Esophagus squamous epithelium (tissue), 5 donors: Measurements from ENCODE around the gene WDR1. TPM values are rescaled to one million over a fixed set of nuclear protein-coding genes. Genes with fewer than 3 reads are reported as not detected.

ENCODE experiments used
- DNase-seq: peaks from one replicate; lab custom pipeline; 2025; lab: John Stamatoyannopoulos, UW
- H3K27ac ChIP-seq, 4 donors: fragments of 200-600 bp; sonication (generic); one replicate each; pipeline ENCODE4 v1.5.1; 2016 to 2019; ENCODE audit warnings: mild to moderate bottlenecking in 1 of 4
- H3K27me3 ChIP-seq, 4 donors: fragments of 200-600 bp; sonication (generic); 1 replicate in 3 of 4; 2 replicates in 1 of 4; pipeline versions ENCODE4 v1.5.1 to v1.6.0; 2017 to 2021; ENCODE audit warnings: antibody characterized with exemption in 1 of 4
- H3K36me3 ChIP-seq, 3 donors: fragments of 200-600 bp; sonication (generic); one replicate each; pipeline ENCODE4 v1.5.1; 2016 to 2019
- H3K4me1 ChIP-seq, 3 donors: fragments of 200-600 bp; sonication (generic); one replicate each; pipeline ENCODE4 v1.5.1; 2017 to 2019
- H3K4me3 ChIP-seq, 4 donors: fragments of 200-600 bp; sonication (generic); 1 replicate in 3 of 4; 2 replicates in 1 of 4; pipeline ENCODE4 v1.5.1; 2016 to 2019; ENCODE audit warnings: mild to moderate bottlenecking in 2 of 4, moderate library complexity in 1 of 4
- H3K9me3 ChIP-seq, 3 donors: fragments of 200-600 bp; sonication (generic); one replicate each; pipeline ENCODE4 v1.5.1; 2016 to 2019
- CTCF ChIP-seq, 6 experiments: fragments of 450-650 bp in 4 of 6; fragments of 200-600 bp in 2 of 6; sonication (generic) in 2 of 6; IDR thresholded peaks; one replicate each; pipeline ENCODE4 v1.5.1; 2016 to 2019; ENCODE audit warnings: antibody characterized with exemption in 6 of 6, mild to moderate bottlenecking in 4 of 6, moderate library complexity in 4 of 6
- POLR2A ChIP-seq, 4 donors: fragments of 450-650 bp; IDR thresholded peaks; one replicate each; pipeline ENCODE4 v1.6.1; 2017; ENCODE audit warnings: antibody characterized with exemption in 4 of 4, mild to moderate bottlenecking in 4 of 4, moderate library complexity in 3 of 4
- WGBS, 2 donors: methylation state at CpG; one replicate each; pipeline ENCODE4 v1.1.5; 2018; 5-methylcytosine and 5-hydroxymethylcytosine counted together
- intact Hi-C: fragments of 100-400 bp; cut with DNase I; formaldehyde crosslinking; loops from one replicate; pipeline ENCODE4 v1.15.0; 2022
- total RNA-seq, 4 donors: library from RNA; depleted of rRNA; stranded (reverse); fragments of >200 nt; gene quantifications; one replicate each; pipeline ENCODE4 v1.1.0, GENCODE V29; 2016
- donor health status: DM: yes; HTN: yes; CAD: no.

WDR1 gene
- total RNA-seq, 4 donors from 2014 or later: 131 to 203 (median 171) TPM

GRCh38 chr4:10061650-10062415 is 54.8 kb downstream of the WDR1 start:
- Histone ChIP-seq H3K4me3 (no peak overlapping the region), H3K4me1 (peaks cover 13 to 40% (median 19%) of the 10 kb centered on the region in 3 donors), H3K27ac (peak overlapping the region in 1 of 4 donors; percentile 55), H3K27me3 (no peaks in the 10 kb centered on the region), H3K36me3 (peaks cover 0 to 14% (median 0%) of the 10 kb centered on the region in 3 donors), H3K9me3 (no peaks in the 10 kb centered on the region)
- WGBS, 2 donors: 61 to 80% methylated on average over 3 of the region's 3 CpGs
- intact Hi-C loops: no loop called here
- no peak for TF ChIP-seq CTCF (IDR thresholded peaks at IDR 0.05)
- no peak for TF ChIP-seq POLR2A (IDR thresholded peaks at IDR 0.05)
- DNase-seq: no peak

GRCh38 chr4:10058371-10058770 is 58.2 kb downstream of the WDR1 start:
- no peak overlapping the region for H3K27ac ChIP-seq
- intact Hi-C loops: loop anchor here (5.0 kb wide), 1 partner anchor 36 kb away; the partner anchor contains the start of gene SLC2A9
- DNase-seq: no peak
- H3K27me3 ChIP-seq: no peaks in the 10 kb centered on the region
- H3K9me3 ChIP-seq: no peaks in the 10 kb centered on the region
- no peak overlapping the region for H3K4me3 ChIP-seq
- H3K36me3 ChIP-seq: no peaks in the 10 kb centered on the region
- TF ChIP-seq POLR2A (IDR thresholded peaks at IDR 0.05): no peak
- TF ChIP-seq CTCF (IDR thresholded peaks at IDR 0.05): no peak
- WGBS, 2 donors: 92 to 93% methylated on average over 7 of the region's 7 CpGs
- peaks cover 6 to 57% (median 24%) of the 10 kb centered on the region in 3 donors for H3K4me1 ChIP-seq

GRCh38 chr4:10057023-10057395 is 59.6 kb downstream of the WDR1 start:
- no peak for DNase-seq
- TF ChIP-seq POLR2A (IDR thresholded peaks at IDR 0.05): no peak
- TF ChIP-seq CTCF (IDR thresholded peaks at IDR 0.05): no peak
- WGBS, 2 donors: 70 to 71% methylated on average over 4 of the region's 4 CpGs

GRCh38 chr4:10056334-10057022 is 60.1 kb downstream of the WDR1 start:
- no peak overlapping the region for H3K4me3 ChIP-seq
- no peaks in the 10 kb centered on the region for H3K27me3 ChIP-seq
- peaks cover 0 to 44% (median 15%) of the 10 kb centered on the region in 3 donors for H3K4me1 ChIP-seq
- TF ChIP-seq CTCF (IDR thresholded peaks at IDR 0.05): no peak
- TF ChIP-seq POLR2A (IDR thresholded peaks at IDR 0.05): no peak
- no peak for DNase-seq
- no peaks in the 10 kb centered on the region for H3K9me3 ChIP-seq
- intact Hi-C loops: loop anchor here (5.0 kb wide), 1 partner anchor 34 kb away; the partner anchor contains the start of gene SLC2A9
- no peaks in the 10 kb centered on the region for H3K36me3 ChIP-seq
- peak overlapping the region in 1 of 4 donors; percentile 6 for H3K27ac ChIP-seq
- 68 to 84% methylated on average over 7 to 8 of the region's 8 CpGs for WGBS, 2 donors

More at GRCh38 chr4:10057023-10057395, 59.6 kb downstream of the WDR1 start:
- no peaks in the 10 kb centered on the region for H3K27me3 ChIP-seq
- intact Hi-C loops: loop anchor here (5.0 kb wide), 1 partner anchor 35 kb away; the partner anchor contains the start of gene SLC2A9
- no peak overlapping the region for H3K4me3 ChIP-seq
- H3K27ac ChIP-seq: peak overlapping the region in 1 of 4 donors; percentile 6
- H3K36me3 ChIP-seq: no peaks in the 10 kb centered on the region
- H3K9me3 ChIP-seq: no peaks in the 10 kb centered on the region
- H3K4me1 ChIP-seq: peaks cover 0 to 44% (median 15%) of the 10 kb centered on the region in 3 donors
